Measurements from ENCODE around the gene SMAD5. TPM values are rescaled to one million over a fixed set of nuclear protein-coding genes. Genes with fewer than 3 reads are reported as not detected.

SMAD5 gene
- total RNA-seq, 1 experiment from 2014 or later, result 69.3 TPM

DNA sequence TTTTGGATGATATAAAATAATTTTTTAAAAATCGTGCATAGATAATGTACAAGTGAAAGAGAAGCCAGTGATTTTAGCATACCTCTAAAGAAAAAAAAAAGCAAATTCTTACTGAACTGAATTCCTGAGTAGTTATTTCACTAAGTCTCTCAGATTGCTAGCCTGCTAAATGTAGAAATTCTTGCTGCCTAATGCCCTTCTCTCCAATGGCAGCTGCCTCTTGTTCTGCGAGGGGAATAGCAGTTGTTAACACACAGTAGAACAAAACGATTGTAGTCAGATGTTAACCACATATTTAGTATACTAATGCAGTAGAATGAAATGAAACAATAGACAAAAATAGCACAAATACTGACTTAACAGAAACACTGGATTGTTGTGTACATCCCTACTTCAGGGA is 26.8 kb downstream of the SMAD5 start:
- H3K79me2 ChIP-seq (ENCODE audit: insufficient read depth, low read length), result peaks cover 1% of the 10 kb centered on the region; the same call in 1 of the 2 replicates
- no peak overlapping the region for H2BK120ac ChIP-seq (ENCODE audit: low read depth, low read length, poor library complexity, severe bottlenecking)
- no peaks in the 10 kb centered on the region for H4K20me1 ChIP-seq (ENCODE audit: control insufficient read depth, insufficient read depth, insufficient read length)
- H3K27ac ChIP-seq (ENCODE audit: insufficient read length, low read depth, low read length), result no peak overlapping the region
- H4K8ac ChIP-seq (replicated peaks; ENCODE audit: insufficient read length, low read depth, low read length), result no peak overlapping the region
- no peak overlapping the region for H2BK12ac ChIP-seq (ENCODE audit: insufficient read length, low read depth, low read length)
- H2BK15ac ChIP-seq (ENCODE audit: low read depth, low read length), result no peak overlapping the region
- peaks cover 33 to 65% (median 56%) of the 10 kb centered on the region in 3 experiments for H3K36me3 Mint-ChIP-seq (ENCODE audit: insufficient read depth in 1 of 3, low read depth in 3 of 3)
- no peak overlapping the region for H2AFZ ChIP-seq (ENCODE audit: low read length)
- H2AK5ac ChIP-seq (ENCODE audit: insufficient read length, low read length), result no peak overlapping the region
- H3T11ph ChIP-seq (ENCODE audit: low read length), result no peak overlapping the region
- TF ChIP-seq, protein P1, sequence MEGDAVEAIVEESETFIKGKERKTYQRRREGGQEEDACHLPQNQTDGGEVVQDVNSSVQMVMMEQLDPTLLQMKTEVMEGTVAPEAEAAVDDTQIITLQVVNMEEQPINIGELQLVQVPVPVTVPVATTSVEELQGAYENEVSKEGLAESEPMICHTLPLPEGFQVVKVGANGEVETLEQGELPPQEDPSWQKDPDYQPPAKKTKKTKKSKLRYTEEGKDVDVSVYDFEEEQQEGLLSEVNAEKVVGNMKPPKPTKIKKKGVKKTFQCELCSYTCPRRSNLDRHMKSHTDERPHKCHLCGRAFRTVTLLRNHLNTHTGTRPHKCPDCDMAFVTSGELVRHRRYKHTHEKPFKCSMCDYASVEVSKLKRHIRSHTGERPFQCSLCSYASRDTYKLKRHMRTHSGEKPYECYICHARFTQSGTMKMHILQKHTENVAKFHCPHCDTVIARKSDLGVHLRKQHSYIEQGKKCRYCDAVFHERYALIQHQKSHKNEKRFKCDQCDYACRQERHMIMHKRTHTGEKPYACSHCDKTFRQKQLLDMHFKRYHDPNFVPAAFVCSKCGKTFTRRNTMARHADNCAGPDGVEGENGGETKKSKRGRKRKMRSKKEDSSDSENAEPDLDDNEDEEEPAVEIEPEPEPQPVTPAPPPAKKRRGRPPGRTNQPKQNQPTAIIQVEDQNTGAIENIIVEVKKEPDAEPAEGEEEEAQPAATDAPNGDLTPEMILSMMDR (conservative IDR thresholded peaks at IDR 0.05), result no peak
- no peak overlapping the region for H2BK20ac ChIP-seq (ENCODE audit: low read depth, low read length, poor library complexity, severe bottlenecking)
- no peak overlapping the region for H3K23ac ChIP-seq (ENCODE audit: insufficient read length, low read depth, low read length)
- DNase-seq, result no peak
- H3K9ac ChIP-seq (ENCODE audit: extremely low read depth, insufficient read length, low read length), result no peak overlapping the region
- H3K4me2 ChIP-seq (ENCODE audit: insufficient read depth, insufficient read length, low read length), result no peak overlapping the region
- no peaks in the 10 kb centered on the region for H3K27me3 ChIP-seq (ENCODE audit: insufficient read depth, low read length)
- H3K9me3 Mint-ChIP-seq, result peaks cover 3 to 4% of the 10 kb centered on the region in 2 experiments; a peak in 3 of 5 replicates
- WGBS (ENCODE audit: extremely low coverage, insufficient read length, low lambda C conversion rate), result no CpG with 5 or more reads among the region's 3 CpGs
- no peaks in the 10 kb centered on the region for H3K79me1 ChIP-seq (ENCODE audit: insufficient read depth, low read depth, low read length, poor library complexity, severe bottlenecking)
- no peak overlapping the region for H3K4me3 Mint-ChIP-seq
- no peaks in the 10 kb centered on the region for H3K9me3 ChIP-seq (ENCODE audit: control insufficient read depth, low read depth, low read length)
- no peak overlapping the region for H3K14ac ChIP-seq (ENCODE audit: insufficient read depth, low read length)
- H3K23me2 ChIP-seq (ENCODE audit: insufficient read length, low read depth, low read length, poor library complexity, severe bottlenecking), result no peaks in the 10 kb centered on the region
- no peak overlapping the region for H3K27ac Mint-ChIP-seq
- peaks cover 0 to 4% of the 10 kb centered on the region in 2 experiments; a peak in 2 of 4 replicates for H3K4me1 Mint-ChIP-seq
- no peak overlapping the region for H3K18ac ChIP-seq (ENCODE audit: insufficient read length, low read depth, low read length)
- no peaks in the 10 kb centered on the region for H3K27me3 Mint-ChIP-seq (ENCODE audit: low read depth)
- no peaks in the 10 kb centered on the region for H3K4me1 ChIP-seq (ENCODE audit: insufficient read depth, low read length)
- H2BK5ac ChIP-seq (ENCODE audit: insufficient read length, low read length), result no peak overlapping the region
- H4K5ac ChIP-seq (ENCODE audit: insufficient read length, low read depth, low read length), result no peak overlapping the region
- no peak overlapping the region for H3K56ac ChIP-seq (ENCODE audit: insufficient read length, low read depth, low read length)
- H4K91ac ChIP-seq (ENCODE audit: insufficient read length, low read depth, low read length), result no peak overlapping the region
- no peak overlapping the region for H3K4ac ChIP-seq (ENCODE audit: low read depth, low read length)

Data from H9 (cell line).